HCT116 (cell line): ENCODE results near the gene BRI3BP. TPM values are rescaled to one million over a fixed set of nuclear protein-coding genes. Genes with fewer than 3 reads are reported as not detected.

Experiments used
- ATAC-seq: fragments of 200-7000 bp; cut with Tn5 transposase; 2 replicates; pipeline ENCODE4 v1.9.1; 2020; ENCODE audit warnings: mild to moderate bottlenecking, moderate library complexity
- BruUV-seq: library from RNA; stranded (reverse); fragments of 400-500 nt; replicated peaks from 2 replicates; lab custom pipeline; 2021; lab: Mats Ljungman, UMichigan
- CTCF ChIA-PET: fragments of 300-600 bp; sonication (Branson Sonifier 250); formaldehyde crosslinking; loops from one replicate; lab custom pipeline; 2021; ENCODE audit warnings: antibody characterized with exemption; lab: Charles Lee
- POLR2A ChIA-PET: fragments of 300-600, 350-600 bp; sonication (Branson Sonifier 250); formaldehyde crosslinking; loops from one replicate; lab custom pipeline; 2021; ENCODE audit warnings: antibody characterized with exemption; lab: Charles Lee
- RAD21 ChIA-PET, 2 experiments: fragments of 300-600 bp; sonication (Branson Sonifier 250); formaldehyde crosslinking; loops; one replicate each; lab custom pipeline; 2023; ENCODE audit warnings: low total read pairs in 2 of 2; ENCODE audit not compliant: uncharacterized antibody in 2 of 2, unreplicated experiment in 2 of 2, low non-redundant PET in 1 of 2; lab: Charles Lee
- DNase-seq: peaks from one replicate; pipeline ENCODE4 v3.0.0-alpha.2; 2010; ENCODE audit warnings: low read depth, low spot score
- H2AFZ ChIP-seq: fragments of 200-600 bp; shearing (Covaris generic), sonication (generic); 2 replicates; pipeline ENCODE4 v1.6.1; 2017; ENCODE audit warnings: low read depth, mixed run types, mixed read lengths, antibody characterized with exemption, low read length; ENCODE audit not compliant: poor library complexity, severe bottlenecking
- H3K27ac ChIP-seq: 2 replicates; pipeline ENCODE4 v1.5.1; 2012; ENCODE audit warnings: low read depth, low read length
- H3K27me3 ChIP-seq: fragments of 200-600 bp; sonication (generic); 2 replicates; pipeline ENCODE4 v1.6.1; 2016; ENCODE audit warnings: mixed run types, low read length, mixed read lengths; ENCODE audit not compliant: insufficient read depth
- H3K36me3 ChIP-seq, 2 experiments: fragments of 200-500 bp in 1 of 2; fragments of 200-600 bp in 1 of 2; sonication (Bioruptor generic) in 1 of 2; sonication (generic) in 1 of 2; 2 replicates each; pipeline versions ENCODE4 v1.5.1 to v1.6.1; 2014 to 2016; ENCODE audit warnings: low read length in 2 of 2, inconsistent platforms in 1 of 2, mixed read lengths in 1 of 2, mixed run types in 1 of 2; ENCODE audit not compliant: insufficient read depth in 2 of 2, control insufficient read depth in 1 of 2
- H3K4me1 ChIP-seq, 2 experiments: fragments of 200-600 bp in 1 of 2; sonication (generic) in 1 of 2; 2 replicates each; pipeline versions ENCODE4 v1.5.1 to v1.6.1; 2012 to 2017; ENCODE audit warnings: low read length in 2 of 2, inconsistent platforms in 1 of 2, mild to moderate bottlenecking in 1 of 2, mixed read lengths in 1 of 2, mixed run types in 1 of 2, moderate library complexity in 1 of 2; ENCODE audit not compliant: insufficient read depth in 2 of 2, control insufficient read depth in 1 of 2
- H3K4me2 ChIP-seq: fragments of 200-600 bp; sonication (generic); 2 replicates; pipeline ENCODE4 v1.6.1; 2017; ENCODE audit warnings: mixed run types, low read length, mixed read lengths
- H3K4me3 ChIP-seq, 2 experiments: fragments of 200-600 bp in 1 of 2; sonication (generic) in 1 of 2; replicated peaks in 1 of 2; 2 replicates each; pipeline ENCODE4 v1.5.1; 2011 to 2016; ENCODE audit warnings: low read length in 2 of 2, control low read depth in 1 of 2, low read depth in 1 of 2, mild to moderate bottlenecking in 1 of 2, mixed read lengths in 1 of 2, mixed run types in 1 of 2
- H3K79me2 ChIP-seq: fragments of 200-600 bp; sonication (generic); 2 replicates; pipeline ENCODE4 v1.6.1; 2017; ENCODE audit warnings: mild to moderate bottlenecking, mixed run types, low read length, moderate library complexity, mixed read lengths; ENCODE audit not compliant: insufficient read depth
- H3K9ac ChIP-seq: fragments of 200-600 bp; sonication (generic); 2 replicates; pipeline ENCODE4 v1.6.1; 2016; ENCODE audit warnings: low read length, mixed read lengths
- H3K9me2 ChIP-seq: fragments of 200-600 bp; sonication (generic), shearing (Covaris generic); 2 replicates; pipeline ENCODE4 v1.6.1; 2017; ENCODE audit warnings: mixed run types, mild to moderate bottlenecking, moderate library complexity; ENCODE audit not compliant: insufficient read depth
- H3K9me3 ChIP-seq, 2 experiments: fragments of 200-500 bp in 1 of 2; fragments of 200-600 bp in 1 of 2; sonication (Bioruptor generic) in 1 of 2; sonication (generic) in 1 of 2; 2 replicates each; pipeline ENCODE4 v1.6.1; 2014 to 2017; ENCODE audit warnings: low read length in 2 of 2, mixed read lengths in 2 of 2, inconsistent platforms in 1 of 2, low read depth in 1 of 2, mild to moderate bottlenecking in 1 of 2, mixed run types in 1 of 2, moderate library complexity in 1 of 2; ENCODE audit not compliant: control insufficient read depth in 1 of 2, insufficient read depth in 1 of 2
- H4K20me1 ChIP-seq: fragments of 200-600 bp; sonication (generic), shearing (Covaris generic); 2 replicates; pipeline ENCODE4 v1.6.1; 2017; ENCODE audit warnings: mixed run types, mild to moderate bottlenecking, moderate library complexity; ENCODE audit not compliant: insufficient read depth
- EZH2 ChIP-seq: fragments of 200-600 bp; sonication (generic); IDR thresholded peaks from 2 replicates; pipeline ENCODE4 v1.6.1; 2017; ENCODE audit warnings: antibody characterized with exemption, mixed run types
- JUND ChIP-seq: IDR thresholded peaks from 2 replicates; pipeline ENCODE4 v1.6.1; 2012
- POLR2A ChIP-seq: IDR thresholded peaks from 2 replicates; pipeline ENCODE4 v1.7.0; 2011; ENCODE audit warnings: borderline replicate concordance; ENCODE audit not compliant: insufficient read depth, insufficient read length; ENCODE audit errors: extremely low read depth
- POLR2AphosphoS5 ChIP-seq: IDR thresholded peaks from 2 replicates; pipeline ENCODE4 v1.6.1; 2011; ENCODE audit warnings: mild to moderate bottlenecking, low read depth, low read length, moderate library complexity
- SIN3A ChIP-seq: IDR thresholded peaks from 2 replicates; pipeline ENCODE4 v1.6.1; 2012; ENCODE audit warnings: low read depth
- SP1 ChIP-seq: IDR thresholded peaks from 2 replicates; pipeline ENCODE4 v1.6.1; 2012; ENCODE audit warnings: low read depth
- intact Hi-C: fragments of 100-400 bp; cut with micrococcal nuclease; formaldehyde crosslinking; loops from 2 replicates; pipeline ENCODE4 v1.10.0; 2022
- total RNA-seq: library from RNA; stranded (reverse); gene quantifications from one replicate; pipeline ENCODE4 v1.2.1, GENCODE V29; 2021; ENCODE audit not compliant: unreplicated experiment
- TF ChIP-seq, protein P1 (sequence below), 3 experiments: fragments of 200-600 bp in 1 of 3; sonication (generic) in 1 of 3; IDR thresholded peaks in 2 of 3; conservative IDR thresholded peaks in 1 of 3; 2 replicates each; pipeline ENCODE4 v1.5.1; 2012 to 2017; ENCODE audit warnings: low read depth in 2 of 3, low read length in 2 of 3, antibody characterized with exemption in 1 of 3, borderline replicate concordance in 1 of 3, control low read depth in 1 of 3, mild to moderate bottlenecking in 1 of 3, mixed read lengths in 1 of 3, mixed run types in 1 of 3, moderate library complexity in 1 of 3; ENCODE audit not compliant: insufficient read depth in 1 of 3
- TF ChIP-seq, protein P2 (sequence below): IDR thresholded peaks from 2 replicates; pipeline ENCODE4 v1.6.1; 2011; ENCODE audit warnings: mild to moderate bottlenecking, low read length, moderate library complexity; ENCODE audit not compliant: insufficient replicate concordance; ENCODE audit errors: extremely low read depth

BRI3BP gene
- total RNA-seq, 1 experiment from 2014 or later: 40.1 TPM

DNA sequence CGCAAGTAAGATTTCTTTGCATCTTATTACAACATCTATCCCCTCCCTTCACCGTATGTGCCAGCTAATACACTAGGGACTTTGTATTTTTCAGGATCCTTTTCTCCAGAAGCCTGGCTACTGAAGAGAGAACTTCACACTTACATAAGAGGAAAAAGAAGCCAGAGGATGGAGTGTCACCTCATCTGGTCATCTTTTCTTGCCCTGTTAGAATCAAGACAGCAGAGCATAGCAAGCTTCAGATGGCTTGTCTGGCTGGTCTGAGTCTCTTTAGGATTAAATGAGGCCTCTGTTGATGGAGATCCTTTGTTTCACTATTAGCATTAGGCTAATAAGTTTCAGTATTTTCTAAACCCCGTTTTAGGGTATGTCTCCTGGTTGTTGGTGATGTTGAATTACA, 57.4 kb downstream of the BRI3BP start:
- ChIA-PET RAD21 (no interaction called here), POLR2A (no interaction called here), CTCF (no interaction called here)
- Histone ChIP-seq H3K36me3 (no peaks in the 10 kb centered on the region), H3K4me3 (no peak overlapping the region), H3K27ac (no peak overlapping the region), H2AFZ (no peak overlapping the region), H4K20me1 (no peaks in the 10 kb centered on the region), H3K27me3 (no peaks in the 10 kb centered on the region), H3K79me2 (no peaks in the 10 kb centered on the region), H3K9me2 (no peaks in the 10 kb centered on the region), H3K9ac (no peak overlapping the region), H3K4me2 (no peak overlapping the region), H3K9me3 (no peaks in the 10 kb centered on the region), H3K4me1 (no peaks in the 10 kb centered on the region)
- TF ChIP-seq, protein P1, sequence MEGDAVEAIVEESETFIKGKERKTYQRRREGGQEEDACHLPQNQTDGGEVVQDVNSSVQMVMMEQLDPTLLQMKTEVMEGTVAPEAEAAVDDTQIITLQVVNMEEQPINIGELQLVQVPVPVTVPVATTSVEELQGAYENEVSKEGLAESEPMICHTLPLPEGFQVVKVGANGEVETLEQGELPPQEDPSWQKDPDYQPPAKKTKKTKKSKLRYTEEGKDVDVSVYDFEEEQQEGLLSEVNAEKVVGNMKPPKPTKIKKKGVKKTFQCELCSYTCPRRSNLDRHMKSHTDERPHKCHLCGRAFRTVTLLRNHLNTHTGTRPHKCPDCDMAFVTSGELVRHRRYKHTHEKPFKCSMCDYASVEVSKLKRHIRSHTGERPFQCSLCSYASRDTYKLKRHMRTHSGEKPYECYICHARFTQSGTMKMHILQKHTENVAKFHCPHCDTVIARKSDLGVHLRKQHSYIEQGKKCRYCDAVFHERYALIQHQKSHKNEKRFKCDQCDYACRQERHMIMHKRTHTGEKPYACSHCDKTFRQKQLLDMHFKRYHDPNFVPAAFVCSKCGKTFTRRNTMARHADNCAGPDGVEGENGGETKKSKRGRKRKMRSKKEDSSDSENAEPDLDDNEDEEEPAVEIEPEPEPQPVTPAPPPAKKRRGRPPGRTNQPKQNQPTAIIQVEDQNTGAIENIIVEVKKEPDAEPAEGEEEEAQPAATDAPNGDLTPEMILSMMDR (IDR thresholded peaks at IDR 0.05 in 2 of 3, conservative IDR thresholded peaks at IDR 0.05 in 1 of 3; ENCODE audit: borderline replicate concordance in 1 of 3, insufficient read depth in 1 of 3, low read depth in 2 of 3, low read length in 2 of 3): no peak
- no peak for TF ChIP-seq POLR2AphosphoS5
- TF ChIP-seq SP1: no peak
- TF ChIP-seq POLR2A: no peak
- TF ChIP-seq, protein P2, sequence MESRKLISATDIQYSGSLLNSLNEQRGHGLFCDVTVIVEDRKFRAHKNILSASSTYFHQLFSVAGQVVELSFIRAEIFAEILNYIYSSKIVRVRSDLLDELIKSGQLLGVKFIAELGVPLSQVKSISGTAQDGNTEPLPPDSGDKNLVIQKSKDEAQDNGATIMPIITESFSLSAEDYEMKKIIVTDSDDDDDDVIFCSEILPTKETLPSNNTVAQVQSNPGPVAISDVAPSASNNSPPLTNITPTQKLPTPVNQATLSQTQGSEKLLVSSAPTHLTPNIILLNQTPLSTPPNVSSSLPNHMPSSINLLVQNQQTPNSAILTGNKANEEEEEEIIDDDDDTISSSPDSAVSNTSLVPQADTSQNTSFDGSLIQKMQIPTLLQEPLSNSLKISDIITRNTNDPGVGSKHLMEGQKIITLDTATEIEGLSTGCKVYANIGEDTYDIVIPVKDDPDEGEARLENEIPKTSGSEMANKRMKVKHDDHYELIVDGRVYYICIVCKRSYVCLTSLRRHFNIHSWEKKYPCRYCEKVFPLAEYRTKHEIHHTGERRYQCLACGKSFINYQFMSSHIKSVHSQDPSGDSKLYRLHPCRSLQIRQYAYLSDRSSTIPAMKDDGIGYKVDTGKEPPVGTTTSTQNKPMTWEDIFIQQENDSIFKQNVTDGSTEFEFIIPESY: no peak
- TF ChIP-seq JUND: no peak
- no peak for TF ChIP-seq EZH2
- TF ChIP-seq SIN3A: no peak
- intact Hi-C loops: no loop called here
- no peak for ATAC-seq
- no peak for DNase-seq
- no TSS peak for BruUV-seq
